Endothelial cell (in vitro differentiated cells): ENCODE results near the gene SCN4B. TPM values are rescaled to one million over a fixed set of nuclear protein-coding genes. Genes with fewer than 3 reads are reported as not detected.
A peak's percentile ranks its signal among the peaks of the same experiment; 100 is the strongest.

Experiments used
- DNase-seq: peaks from one replicate; pipeline ENCODE4 v3.0.0; 2021; ENCODE audit warnings: low spot score
- H3K27ac Mint-ChIP-seq: one replicate; pipeline ENCODE4 v1.8.0; 2021; ENCODE audit warnings: mixed read lengths, inconsistent platforms; ENCODE audit not compliant: unreplicated experiment
- H3K27me3 Mint-ChIP-seq: one replicate; pipeline ENCODE4 v1.8.0; 2021; ENCODE audit warnings: mild to moderate bottlenecking, moderate library complexity, mixed read lengths, inconsistent platforms; ENCODE audit not compliant: unreplicated experiment
- H3K36me3 Mint-ChIP-seq: one replicate; pipeline ENCODE4 v1.8.0; 2021; ENCODE audit warnings: mild to moderate bottlenecking, low read depth, mixed read lengths, inconsistent platforms; ENCODE audit not compliant: unreplicated experiment
- H3K4me1 Mint-ChIP-seq: one replicate; pipeline ENCODE4 v1.8.0; 2021; ENCODE audit warnings: mild to moderate bottlenecking, mixed read lengths, inconsistent platforms; ENCODE audit not compliant: unreplicated experiment
- H3K4me3 Mint-ChIP-seq: one replicate; pipeline ENCODE4 v1.8.0; 2021; ENCODE audit warnings: mild to moderate bottlenecking, mixed read lengths, inconsistent platforms; ENCODE audit not compliant: unreplicated experiment
- H3K9me3 Mint-ChIP-seq: one replicate; pipeline ENCODE4 v1.8.0; 2021; ENCODE audit warnings: mixed read lengths, inconsistent platforms; ENCODE audit not compliant: unreplicated experiment
- CTCF ChIP-seq: fragments of 200-600 bp; sonication (generic); IDR thresholded peaks from one replicate; pipeline ENCODE4 v1.5.0; 2021; ENCODE audit warnings: antibody characterized with exemption; ENCODE audit not compliant: unreplicated experiment
- long read RNA-seq: library from polyadenylated mRNA; unstranded; transcript quantifications from one replicate; pipeline ENCODE4 v2.0.0, GENCODE V29; 2020; ENCODE audit not compliant: unreplicated experiment
- total RNA-seq: library from RNA; stranded (reverse); fragmentation: NEBNext Ultra II Directional; extraction: Animal tissue kit (Norgen Biotek cat#: 25700); gene quantifications from one replicate; pipeline ENCODE4 v1.2.1, GENCODE V29; 2021; ENCODE audit not compliant: unreplicated experiment

SCN4B gene
- total RNA-seq: 3.1 TPM
- long read RNA-seq, partial matches to known transcripts: 1 of 2 reads
- long read RNA-seq, other reads (novel, unspliced or antisense): 1 of 2 reads

DNA sequence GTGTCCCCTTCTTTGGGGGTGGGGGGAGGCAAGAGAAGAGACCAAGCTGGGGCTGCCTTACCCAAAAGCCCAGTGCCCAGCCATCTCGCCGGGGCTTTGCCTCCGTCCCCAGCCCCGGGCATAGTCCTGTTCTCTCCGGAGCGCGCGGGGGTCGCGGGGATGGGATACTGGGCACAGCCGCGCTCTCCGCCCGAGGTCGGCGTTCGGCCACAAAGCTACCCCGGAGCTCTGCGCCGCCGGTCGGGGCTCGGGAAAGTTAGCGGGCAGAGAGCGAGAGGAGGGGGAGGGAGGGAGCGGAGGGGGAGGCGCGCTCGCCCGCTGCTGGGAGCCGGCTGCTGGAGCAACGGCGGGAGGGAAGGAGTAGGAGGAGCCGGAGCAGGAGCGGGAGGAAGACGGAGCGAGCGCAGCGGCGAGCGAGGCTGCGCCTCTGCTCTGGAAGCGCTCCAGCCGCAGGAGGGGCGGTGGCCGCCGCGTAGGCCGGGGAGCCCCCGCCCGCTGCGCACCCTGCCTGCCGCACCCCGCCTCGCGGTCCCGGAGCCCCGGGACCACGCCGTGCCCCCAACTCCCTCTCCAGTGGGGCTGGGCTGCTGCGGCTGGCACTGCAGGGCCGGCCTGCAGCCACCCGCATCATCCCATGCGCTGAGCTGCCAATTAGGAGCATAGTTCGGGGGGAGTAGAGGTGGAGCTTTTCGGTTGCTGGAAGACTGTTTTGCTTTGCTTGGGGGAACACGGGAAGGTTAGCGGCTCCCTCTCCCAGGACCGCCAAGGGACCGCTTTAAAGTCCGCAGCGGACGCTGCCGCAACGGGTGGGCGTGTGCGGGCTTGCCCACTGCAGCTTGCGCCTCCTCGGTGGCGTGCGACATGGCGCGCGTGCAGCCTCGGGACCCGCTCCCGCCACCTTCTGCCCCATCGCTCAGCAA lies at the start of gene SCN4B:
Gene SCN4B (minus strand): TSS at position 272 of the 920 bp plus-strand sequence. CDS start 150 bp downstream, at position 122.
- peak; percentile 62 for DNase-seq
- no peaks in the 10 kb centered on the region for H3K9me3 Mint-ChIP-seq
- H3K4me3 Mint-ChIP-seq: peak within 1 kb of the TSS; percentile 76
- H3K27me3 Mint-ChIP-seq: peaks cover 12% of the 10 kb centered on the region
- TF ChIP-seq CTCF: no peak
- no peak within 1 kb of the TSS for H3K27ac Mint-ChIP-seq
- peaks cover 17% of the 10 kb centered on the region for H3K4me1 Mint-ChIP-seq
- no peaks in the 10 kb centered on the region for H3K36me3 Mint-ChIP-seq

- no peaks in the 10 kb centered on the region for H3K27me3 Mint-ChIP-seq
- no peaks in the 10 kb centered on the region for H3K9me3 Mint-ChIP-seq
- no peak overlapping the region for H3K27ac Mint-ChIP-seq
- no peaks in the 10 kb centered on the region for H3K36me3 Mint-ChIP-seq
- H3K4me3 Mint-ChIP-seq: no peak overlapping the region
- peaks cover 9% of the 10 kb centered on the region for H3K4me1 Mint-ChIP-seq
- no peak for TF ChIP-seq CTCF
- DNase-seq: no peak
These were observed 49.3 kb upstream of the SCN4B start for GRCh38 chr11:118201966-118202365.

- no peak for TF ChIP-seq CTCF
These were observed 48.5 kb upstream of the SCN4B start for GRCh38 chr11:118200901-118201680.

DNA sequence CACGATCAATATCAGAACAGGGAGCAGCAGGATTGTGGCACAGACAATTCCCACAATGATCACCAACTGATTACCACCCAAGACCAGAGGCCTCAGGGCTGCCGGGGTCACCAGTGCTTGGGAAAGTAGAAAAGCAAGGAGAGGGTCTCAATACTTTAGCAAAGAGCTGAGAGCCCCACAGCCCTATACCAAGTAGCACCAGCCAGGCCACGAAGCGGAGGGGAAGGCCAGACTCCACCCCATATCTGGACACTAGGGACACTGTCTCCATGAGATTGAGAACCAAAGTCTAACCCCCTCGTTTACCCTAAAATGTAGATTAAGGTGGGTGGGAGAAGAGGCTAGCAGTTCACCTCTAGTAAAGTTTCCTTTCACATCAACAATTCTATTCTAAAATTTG lies 47.9 kb upstream of the SCN4B start:
- H3K9me3 Mint-ChIP-seq: no peaks in the 10 kb centered on the region
- H3K36me3 Mint-ChIP-seq: no peaks in the 10 kb centered on the region
- TF ChIP-seq CTCF: no peak
- H3K4me1 Mint-ChIP-seq: peaks cover 3% of the 10 kb centered on the region
- no peak for DNase-seq
- no peaks in the 10 kb centered on the region for H3K27me3 Mint-ChIP-seq
- H3K4me3 Mint-ChIP-seq: no peak overlapping the region
- H3K27ac Mint-ChIP-seq: no peak overlapping the region

More at GRCh38 chr11:118200901-118201680, 48.5 kb upstream of the SCN4B start:
- Mint-ChIP-seq H3K4me3 (no peak overlapping the region), H3K27ac (no peak overlapping the region), H3K36me3 (no peaks in the 10 kb centered on the region), H3K27me3 (no peaks in the 10 kb centered on the region), H3K9me3 (no peaks in the 10 kb centered on the region), H3K4me1 (peaks cover 3% of the 10 kb centered on the region)
- no peak for DNase-seq
